Measurements from ENCODE around the gene ADGRV1.
A peak's percentile ranks its signal among the peaks of the same experiment; 100 is the strongest.

The ADGRV1 gene

GRCh38 chr5:91200692-91201091, 642.1 kb downstream of the ADGRV1 start:
- DNase-seq (ENCODE audit: low read depth): no peak

- no peak for DNase-seq (ENCODE audit: low read depth)
Measured at GRCh38 chr5:91206103-91206502, 647.5 kb downstream of the ADGRV1 start.

- peak; percentile 53 for DNase-seq (ENCODE audit: low read depth)
Measured at GRCh38 chr5:91206734-91207133, 648.1 kb downstream of the ADGRV1 start.

- peak; percentile 67 for DNase-seq (ENCODE audit: low read depth)
Measured at GRCh38 chr5:91207248-91207647, 648.7 kb downstream of the ADGRV1 start.

- no peak for DNase-seq (ENCODE audit: low read depth)
Measured at GRCh38 chr5:91211997-91212713, 653.6 kb downstream of the ADGRV1 start.

GRCh38 chr5:91212714-91213092, 654.1 kb downstream of the ADGRV1 start:
- peak; percentile 93 for DNase-seq (ENCODE audit: low read depth)

Data from HS-5 (cell line).